Measurements from ENCODE around the gene NAA10.

NAA10 gene

GRCh38 chrX:153947009-153947769 is 12.4 kb upstream of the NAA10 start:
- DNase-seq = peak; percentile 69 to 76

GRCh38 chrX:153945956-153946943 is 11.4 kb upstream of the NAA10 start:
- no peak for DNase-seq

GRCh38 chrX:153944800-153945150 is 9.9 kb upstream of the NAA10 start:
- DNase-seq = no peak

- DNase-seq = peak in 1 of 2 experiments; percentile 20
Measured at GRCh38 chrX:153944140-153944799, 9.4 kb upstream of the NAA10 start, which contains the start of gene RENBP. Gene RENBP, minus strand, starts transcription at chrX:153944643. Its CDS starts 33 bp downstream, at chrX:153944610.

GRCh38 chrX:153941336-153942252 is 6.8 kb upstream of the NAA10 start:
- DNase-seq = no peak

- no peak for DNase-seq
Measured at GRCh38 chrX:153939573-153939972, 4.7 kb upstream of the NAA10 start.

GRCh38 chrX:153938226-153938786 is 3.5 kb upstream of the NAA10 start:
- no peak for DNase-seq

- no peak for DNase-seq
Measured at GRCh38 chrX:153937056-153937455, 2.2 kb upstream of the NAA10 start.

GRCh38 chrX:153935326-153935851 is 552 bp upstream of the NAA10 start:
- DNase-seq = no peak

- no peak for DNase-seq
Measured at GRCh38 chrX:153934148-153934761, 582 bp downstream of the NAA10 start.

GRCh38 chrX:153933748-153934147 is 1.1 kb downstream of the NAA10 start:
- no peak for DNase-seq

GRCh38 chrX:153932220-153932915 is 2.5 kb downstream of the NAA10 start:
- no peak for DNase-seq

GRCh38 chrX:153931748-153932147 is 3.1 kb downstream of the NAA10 start:
- DNase-seq = no peak

- DNase-seq = no peak
Measured at GRCh38 chrX:153931151-153931550, 3.7 kb downstream of the NAA10 start.

GRCh38 chrX:153930011-153930910 is 4.6 kb downstream of the NAA10 start:
- DNase-seq = no peak

- DNase-seq = no peak
Measured at GRCh38 chrX:153929576-153929975, 5.3 kb downstream of the NAA10 start.

- DNase-seq = no peak
Measured at GRCh38 chrX:153928846-153929245, 6.0 kb downstream of the NAA10 start.

GRCh38 chrX:153927922-153928760 is 6.7 kb downstream of the NAA10 start:
- peak; percentile 98 to 100 for DNase-seq

- no peak for DNase-seq
Measured at GRCh38 chrX:153927672-153927921, 7.2 kb downstream of the NAA10 start.
